IMR-90 (cell line): ENCODE data around the gene DOCK1. TPM values are rescaled to one million over a fixed set of nuclear protein-coding genes. Genes with fewer than 3 reads are reported as not detected.

Source experiments
- ATAC-seq: fragments of 200-7000 bp; cut with Tn5 transposase; 2 replicates; pipeline ENCODE4 v1.9.1; 2020; ENCODE audit warnings: low read depth, mild to moderate bottlenecking, moderate library complexity
- BruUV-seq: library from RNA; stranded (reverse); fragments of 400-500 nt; replicated peaks from 2 replicates; lab custom pipeline; 2021; lab: Mats Ljungman, UMichigan
- CTCF ChIA-PET: fragments of 300-600 bp; formaldehyde crosslinking; extraction: SDS; loops from one replicate; lab custom pipeline; 2021; ENCODE audit warnings: antibody characterized with exemption; lab: Yijun Ruan, JAX
- POLR2A ChIA-PET: fragments of 300-600 bp; sonication (Branson Sonifier 250); formaldehyde crosslinking; loops from one replicate; lab custom pipeline; 2022; ENCODE audit warnings: antibody characterized with exemption; ENCODE audit not compliant: unreplicated experiment; lab: Charles Lee
- DNase-seq: peaks from one replicate; pipeline ENCODE4 v3.0.0; 2013
- H2AFZ ChIP-seq: replicated peaks from 2 replicates; pipeline ENCODE3; 2013; ENCODE audit warnings: low read length, mild to moderate bottlenecking; ENCODE audit not compliant: poor library complexity
- H2AK5ac ChIP-seq: 2 replicates; pipeline ENCODE4 v1.6.1; 2013; ENCODE audit warnings: low read depth, low read length, inconsistent platforms
- H2AK9ac ChIP-seq: replicated peaks from 2 replicates; pipeline ENCODE3; 2013; ENCODE audit warnings: mild to moderate bottlenecking, low read depth, low read length, moderate library complexity; ENCODE audit not compliant: poor library complexity
- H2BK120ac ChIP-seq: 2 replicates; pipeline ENCODE4 v1.6.1; 2013; ENCODE audit warnings: low read depth, low read length, inconsistent platforms
- H2BK15ac ChIP-seq: 3 replicates; pipeline ENCODE4 v1.6.1; 2013; ENCODE audit warnings: low read depth, low read length, inconsistent platforms
- H2BK20ac ChIP-seq: 2 replicates; pipeline ENCODE4 v1.6.1; 2013; ENCODE audit warnings: low read depth, mild to moderate bottlenecking, inconsistent platforms, low read length, moderate library complexity
- H2BK5ac ChIP-seq: 2 replicates; pipeline ENCODE4 v1.6.1; 2013; ENCODE audit warnings: mild to moderate bottlenecking, low read depth, low read length, inconsistent platforms; ENCODE audit not compliant: poor library complexity, severe bottlenecking
- H3K14ac ChIP-seq: replicated peaks from 2 replicates; pipeline ENCODE4 v1.6.1; 2013; ENCODE audit warnings: low read depth, low read length, inconsistent platforms
- H3K18ac ChIP-seq: 2 replicates; pipeline ENCODE4 v1.6.1; 2013; ENCODE audit warnings: low read depth, low read length, control low read depth
- H3K23ac ChIP-seq: 2 replicates; pipeline ENCODE4 v1.6.1; 2013; ENCODE audit warnings: low read depth, low read length, inconsistent platforms
- H3K27ac ChIP-seq: 2 replicates; pipeline ENCODE4 v1.5.1; 2013; ENCODE audit warnings: mild to moderate bottlenecking, control low read depth, low read length; ENCODE audit not compliant: insufficient read depth
- H3K27me3 ChIP-seq: 2 replicates; pipeline ENCODE4 v1.6.1; 2013; ENCODE audit warnings: low read length; ENCODE audit not compliant: control insufficient read depth, insufficient read depth
- H3K36me3 ChIP-seq: 2 replicates; pipeline ENCODE4 v1.6.1; 2013; ENCODE audit warnings: low read length, mixed read lengths; ENCODE audit not compliant: control insufficient read depth, insufficient read depth
- H3K4ac ChIP-seq: 2 replicates; pipeline ENCODE4 v1.6.1; 2013; ENCODE audit warnings: low read depth, low read length, inconsistent platforms
- H3K4me1 ChIP-seq: 2 replicates; pipeline ENCODE4 v1.6.1; 2013; ENCODE audit warnings: low read length, mixed read lengths; ENCODE audit not compliant: control insufficient read depth, insufficient read depth
- H3K4me2 ChIP-seq: 2 replicates; pipeline ENCODE4 v1.6.1; 2013; ENCODE audit warnings: low read depth, mild to moderate bottlenecking, control low read depth, low read length, moderate library complexity
- H3K4me3 ChIP-seq: 2 replicates; pipeline ENCODE4 v1.5.1; 2013; ENCODE audit warnings: low read depth, mild to moderate bottlenecking, control low read depth, low read length, moderate library complexity; ENCODE audit not compliant: insufficient read depth
- H3K56ac ChIP-seq: 2 replicates; pipeline ENCODE4 v1.6.1; 2013; ENCODE audit warnings: low read length, inconsistent platforms; ENCODE audit not compliant: insufficient read depth; ENCODE audit errors: extremely low read depth
- H3K79me1 ChIP-seq, 2 experiments: 2 replicates each; pipeline ENCODE4 v1.6.1; 2013; ENCODE audit warnings: low read length in 2 of 2, inconsistent platforms in 1 of 2, low read depth in 1 of 2
- H3K9ac ChIP-seq: 2 replicates; pipeline ENCODE4 v1.6.1; 2013; ENCODE audit warnings: low read depth, low read length, control low read depth
- H3K9me1 ChIP-seq: 2 replicates; pipeline ENCODE4 v1.6.1; 2013; ENCODE audit warnings: low read length, inconsistent platforms; ENCODE audit not compliant: insufficient read depth
- H3K9me3 ChIP-seq: 2 replicates; pipeline ENCODE4 v1.6.1; 2013; ENCODE audit warnings: low read length; ENCODE audit not compliant: control insufficient read depth, insufficient read depth
- H4K20me1 ChIP-seq: 2 replicates; pipeline ENCODE4 v1.6.1; 2013; ENCODE audit warnings: low read length, inconsistent platforms; ENCODE audit not compliant: insufficient read depth
- H4K5ac ChIP-seq: 2 replicates; pipeline ENCODE4 v1.6.1; 2013; ENCODE audit warnings: mild to moderate bottlenecking, low read depth, low read length, control low read depth
- H4K8ac ChIP-seq, 2 experiments: 2 replicates each; pipeline ENCODE4 v1.6.1; 2013; ENCODE audit warnings: low read depth in 2 of 2, low read length in 2 of 2, control low read depth in 1 of 2, inconsistent platforms in 1 of 2
- H4K91ac ChIP-seq: 2 replicates; pipeline ENCODE4 v1.6.1; 2013; ENCODE audit warnings: low read depth, low read length, inconsistent platforms; ENCODE audit not compliant: insufficient read depth
- ELK1 ChIP-seq: fragments of 150-350 bp; IDR thresholded peaks from 2 replicates; pipeline ENCODE4 v1.6.1; 2016; ENCODE audit warnings: low read depth, mild to moderate bottlenecking, low read length, moderate library complexity, borderline replicate concordance
- MAFK ChIP-seq: IDR thresholded peaks from 2 replicates; pipeline ENCODE4 v1.6.1; 2012; ENCODE audit warnings: low read depth, low read length, improper control_type of control experiment
- RAD21 ChIP-seq: IDR thresholded peaks from 2 replicates; pipeline ENCODE4 v1.6.1; 2012; ENCODE audit warnings: low read length, improper control_type of control experiment
- RFX5 ChIP-seq: IDR thresholded peaks from 2 replicates; pipeline ENCODE4 v1.8.0; 2012; ENCODE audit warnings: low read depth, mild to moderate bottlenecking, low read length, moderate library complexity
- USF2 ChIP-seq: fragments of 150-350 bp; IDR thresholded peaks from 2 replicates; pipeline ENCODE4 v1.6.1; 2017; ENCODE audit warnings: mild to moderate bottlenecking, antibody characterized with exemption, low read length, low read depth
- WGBS, 2 experiments: methylation state at CpG; one replicate each; pipeline versions ENCODE4 v1.1.5 to v1.1.7; 2013; ENCODE audit warnings: missing lambda C conversion rate in 2 of 2; ENCODE audit not compliant: insufficient read length in 1 of 2; ENCODE audit errors: extremely low coverage in 2 of 2; 5-methylcytosine and 5-hydroxymethylcytosine counted together
- dilution Hi-C: fragments of 300-500 bp; cut with HindIII; formaldehyde crosslinking; loops from one replicate; pipeline ENCODE4 v1.14.3; 2018; ENCODE audit warnings: low sequenced_read_pairs; ENCODE audit not compliant: unreplicated experiment
- in situ Hi-C: fragments of 300-500 bp; cut with MboI; formaldehyde crosslinking; loops from 3 replicates; pipeline ENCODE4 v1.14.3; 2019; ENCODE audit warnings: low sequenced_read_pairs, inconsistent platforms, mixed read lengths
- intact Hi-C: fragments of 100-400 bp; cut with micrococcal nuclease; formaldehyde crosslinking; loops from 2 replicates; pipeline ENCODE4 v1.10.0; 2022
- polyA plus RNA-seq, 3 experiments: library from polyadenylated mRNA; depleted of rRNA; stranded (reverse); fragments of >200 nt; gene quantifications; 2 replicates each; pipeline ENCODE4 v1.2.3, GENCODE V29; 2012; ENCODE audit warnings: low replicate concordance in 1 of 3
- total RNA-seq: library from RNA; depleted of rRNA; stranded (reverse); fragments of >200 nt; gene quantifications from 2 replicates; pipeline ENCODE4 v1.2.3, GENCODE V29; 2012

The DOCK1 gene
- total and polyA plus RNA-seq, 2 of the 4 experiments (the other 2 are of a cell fraction), result 28.2 to 71.0 TPM

- CTCF ChIA-PET, result no interaction called here
- dilution Hi-C loops, result no loop called here
- H2BK15ac ChIP-seq, result no peak overlapping the region
- POLR2A ChIA-PET, result no interaction called here
- H3K27me3 ChIP-seq, result no peaks in the 10 kb centered on the region
- no peak for DNase-seq
- in situ Hi-C loops, result no loop called here
- H3K9me3 ChIP-seq, result no peaks in the 10 kb centered on the region
- H2BK120ac ChIP-seq, result no peak overlapping the region
- no peak overlapping the region for H3K23ac ChIP-seq
- H3K4me2 ChIP-seq, result no peak overlapping the region
- BruUV-seq, result no TSS peak
- peaks cover 48% of the 10 kb centered on the region for H3K36me3 ChIP-seq
- no peak overlapping the region for H3K4me3 ChIP-seq
- no peak overlapping the region for H4K8ac ChIP-seq
- no peak overlapping the region for H4K91ac ChIP-seq
- 100% methylated on average over 1 of the region's 9 CpGs; no CpG with 5 or more reads in 1 of the 2 experiments for WGBS, 2 experiments
- no peak overlapping the region for H2BK5ac ChIP-seq
- H3K79me1 ChIP-seq, result peaks cover 10 to 44% of the 10 kb centered on the region in 2 experiments; a peak in 2 of 4 replicates
- H2AK5ac ChIP-seq, result no peak overlapping the region
- no peak overlapping the region for H3K14ac ChIP-seq
- no peak overlapping the region for H2BK20ac ChIP-seq
- H3K4ac ChIP-seq, result no peak overlapping the region
- no peak for ATAC-seq
- H4K5ac ChIP-seq, result no peak overlapping the region
- no peak overlapping the region for H2AFZ ChIP-seq
- H3K18ac ChIP-seq, result no peak overlapping the region
- H3K56ac ChIP-seq, result no peak overlapping the region
- H3K27ac ChIP-seq, result no peak overlapping the region
- H4K20me1 ChIP-seq, result peaks cover 10% of the 10 kb centered on the region; the same call in 1 of the 2 replicates
- intact Hi-C loops, result no loop called here
- H2AK9ac ChIP-seq, result no peak overlapping the region
- no peak overlapping the region for H3K9ac ChIP-seq
- H3K4me1 ChIP-seq, result peaks cover 6% of the 10 kb centered on the region; the same call in 1 of the 2 replicates
- peaks cover 25% of the 10 kb centered on the region for H3K9me1 ChIP-seq
- TF ChIP-seq RAD21 (no peak), ELK1 (no peak), RFX5 (no peak), MAFK (no peak), USF2 (no peak)
Observed at GRCh38 chr10:127013691-127014473, 108.7 kb downstream of the DOCK1 start.
